ENCODE data around the gene FOXP2.

DNA sequence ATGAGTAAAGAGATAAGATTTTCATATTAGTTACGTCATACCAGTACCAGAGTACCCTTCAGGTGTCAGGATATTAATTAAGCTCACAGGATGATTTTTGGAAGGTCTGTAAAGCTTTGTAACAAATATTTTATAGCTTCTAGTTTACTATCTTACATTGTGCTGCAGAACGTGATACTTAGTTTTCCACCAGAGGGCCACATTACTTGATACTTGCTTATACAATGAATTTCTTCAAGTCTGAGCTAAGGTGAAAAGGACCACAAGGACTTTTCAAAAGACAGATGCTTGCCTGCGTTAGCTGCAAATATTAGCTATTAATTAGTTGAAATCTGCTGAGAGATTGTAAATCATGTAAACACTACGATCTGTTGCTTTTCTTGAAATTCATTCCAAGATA, 12.2 kb downstream of the FOXP2 start:
- TF ChIP-seq NR2C2 (CRISPR knock-in tag; IDR thresholded peaks at IDR 0.05) (no peak), ZBTB21 (CRISPR knock-in tag; IDR thresholded peaks at IDR 0.05; ENCODE audit: borderline replicate concordance) (no peak), IRF2 (CRISPR knock-in tag; IDR thresholded peaks at IDR 0.05; ENCODE audit: borderline replicate concordance, low read depth) (no peak), ZNF121 (CRISPR knock-in tag; IDR thresholded peaks at IDR 0.05) (no peak)
- TF ChIP-seq, protein P1, sequence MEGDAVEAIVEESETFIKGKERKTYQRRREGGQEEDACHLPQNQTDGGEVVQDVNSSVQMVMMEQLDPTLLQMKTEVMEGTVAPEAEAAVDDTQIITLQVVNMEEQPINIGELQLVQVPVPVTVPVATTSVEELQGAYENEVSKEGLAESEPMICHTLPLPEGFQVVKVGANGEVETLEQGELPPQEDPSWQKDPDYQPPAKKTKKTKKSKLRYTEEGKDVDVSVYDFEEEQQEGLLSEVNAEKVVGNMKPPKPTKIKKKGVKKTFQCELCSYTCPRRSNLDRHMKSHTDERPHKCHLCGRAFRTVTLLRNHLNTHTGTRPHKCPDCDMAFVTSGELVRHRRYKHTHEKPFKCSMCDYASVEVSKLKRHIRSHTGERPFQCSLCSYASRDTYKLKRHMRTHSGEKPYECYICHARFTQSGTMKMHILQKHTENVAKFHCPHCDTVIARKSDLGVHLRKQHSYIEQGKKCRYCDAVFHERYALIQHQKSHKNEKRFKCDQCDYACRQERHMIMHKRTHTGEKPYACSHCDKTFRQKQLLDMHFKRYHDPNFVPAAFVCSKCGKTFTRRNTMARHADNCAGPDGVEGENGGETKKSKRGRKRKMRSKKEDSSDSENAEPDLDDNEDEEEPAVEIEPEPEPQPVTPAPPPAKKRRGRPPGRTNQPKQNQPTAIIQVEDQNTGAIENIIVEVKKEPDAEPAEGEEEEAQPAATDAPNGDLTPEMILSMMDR (IDR thresholded peaks at IDR 0.05) = no peak
- TF ChIP-seq, protein P2, sequence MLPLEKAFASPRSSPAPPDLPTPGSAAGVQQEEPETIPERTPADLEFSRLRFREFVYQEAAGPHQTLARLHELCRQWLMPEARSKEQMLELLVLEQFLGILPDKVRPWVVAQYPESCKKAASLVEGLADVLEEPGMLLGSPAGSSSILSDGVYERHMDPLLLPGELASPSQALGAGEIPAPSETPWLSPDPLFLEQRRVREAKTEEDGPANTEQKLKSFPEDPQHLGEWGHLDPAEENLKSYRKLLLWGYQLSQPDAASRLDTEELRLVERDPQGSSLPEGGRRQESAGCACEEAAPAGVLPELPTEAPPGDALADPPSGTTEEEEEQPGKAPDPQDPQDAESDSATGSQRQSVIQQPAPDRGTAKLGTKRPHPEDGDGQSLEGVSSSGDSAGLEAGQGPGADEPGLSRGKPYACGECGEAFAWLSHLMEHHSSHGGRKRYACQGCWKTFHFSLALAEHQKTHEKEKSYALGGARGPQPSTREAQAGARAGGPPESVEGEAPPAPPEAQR (CRISPR knock-in tag; IDR thresholded peaks at IDR 0.05) = no peak
- TF ChIP-seq, protein P3, sequence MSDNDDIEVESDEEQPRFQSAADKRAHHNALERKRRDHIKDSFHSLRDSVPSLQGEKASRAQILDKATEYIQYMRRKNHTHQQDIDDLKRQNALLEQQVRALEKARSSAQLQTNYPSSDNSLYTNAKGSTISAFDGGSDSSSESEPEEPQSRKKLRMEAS (CRISPR knock-in tag; IDR thresholded peaks at IDR 0.05) = no peak
- TF ChIP-seq, protein P4, sequence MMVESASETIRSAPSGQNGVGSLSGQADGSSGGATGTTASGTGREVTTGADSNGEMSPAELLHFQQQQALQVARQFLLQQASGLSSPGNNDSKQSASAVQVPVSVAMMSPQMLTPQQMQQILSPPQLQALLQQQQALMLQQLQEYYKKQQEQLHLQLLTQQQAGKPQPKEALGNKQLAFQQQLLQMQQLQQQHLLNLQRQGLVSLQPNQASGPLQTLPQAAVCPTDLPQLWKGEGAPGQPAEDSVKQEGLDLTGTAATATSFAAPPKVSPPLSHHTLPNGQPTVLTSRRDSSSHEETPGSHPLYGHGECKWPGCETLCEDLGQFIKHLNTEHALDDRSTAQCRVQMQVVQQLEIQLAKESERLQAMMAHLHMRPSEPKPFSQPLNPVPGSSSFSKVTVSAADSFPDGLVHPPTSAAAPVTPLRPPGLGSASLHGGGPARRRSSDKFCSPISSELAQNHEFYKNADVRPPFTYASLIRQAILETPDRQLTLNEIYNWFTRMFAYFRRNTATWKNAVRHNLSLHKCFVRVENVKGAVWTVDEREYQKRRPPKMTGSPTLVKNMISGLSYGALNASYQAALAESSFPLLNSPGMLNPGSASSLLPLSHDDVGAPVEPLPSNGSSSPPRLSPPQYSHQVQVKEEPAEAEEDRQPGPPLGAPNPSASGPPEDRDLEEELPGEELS (CRISPR knock-in tag; IDR thresholded peaks at IDR 0.05) = no peak

Data from WTC11 (cell line).